K562 (cell line): Measurements from ENCODE around the gene LRRC75A. TPM values are rescaled to one million over a fixed set of nuclear protein-coding genes. Genes with fewer than 3 reads are reported as not detected.

Experiments used
- ATAC-seq: fragments of 200-7000 bp; cut with Tn5 transposase; 3 replicates; pipeline ENCODE4 v1.9.1; 2020; ENCODE audit warnings: moderate library complexity
- BruUV-seq: library from RNA; stranded (reverse); fragments of 400-500 nt; replicated peaks from 2 replicates; lab custom pipeline; 2021; lab: Mats Ljungman, UMichigan
- CTCF ChIA-PET: fragments of 300-600 bp; formaldehyde crosslinking; extraction: SDS; loops from one replicate; lab custom pipeline; 2021; ENCODE audit warnings: low intra/inter-chr PET ratio; lab: Yijun Ruan, JAX
- POLR2A ChIA-PET: fragments of 300-600, 350-650 bp; sonication (Branson Sonifier 250); formaldehyde crosslinking; extraction: SDS; loops from one replicate; lab custom pipeline; 2021; ENCODE audit warnings: antibody characterized with exemption, inconsistent platforms; lab: Yijun Ruan, JAX
- DNase-seq, 4 experiments: peaks; one replicate each; pipeline versions ENCODE4 v3.0.0 to v3.0.0-alpha.2; 2011 to 2018; ENCODE audit warnings: low spot score in 3 of 4, mixed read lengths in 3 of 4; ENCODE audit errors: extremely low read depth in 1 of 4
- FAIRE-seq: peaks from 2 replicates; lab custom pipeline; 2011; peaks lifted over from hg19 to GRCh38; lab: Jason Lieb, UNC
- H2AFZ ChIP-seq: 2 replicates; pipeline ENCODE4 v1.6.0; 2011; ENCODE audit warnings: low read depth, low read length, control low read depth, inconsistent platforms
- H3K27ac ChIP-seq: fragments of 200-600 bp; 3 replicates; pipeline ENCODE4 v1.8.0; 2011; ENCODE audit warnings: low read depth, mild to moderate bottlenecking, control low read depth, inconsistent platforms, low read length, moderate library complexity, mixed read lengths; ENCODE audit errors: extremely low read depth
- H3K27me3 ChIP-seq, 2 experiments: fragments of 300-600 bp in 1 of 2; 2 replicates in 1 of 2; 3 replicates in 1 of 2; pipeline versions ENCODE4 v1.6.0 to v1.8.0; 2011; ENCODE audit warnings: inconsistent platforms in 2 of 2, low read length in 2 of 2, mild to moderate bottlenecking in 1 of 2, mixed read lengths in 1 of 2, moderate library complexity in 1 of 2; ENCODE audit not compliant: control insufficient read depth in 2 of 2, insufficient read depth in 2 of 2
- H3K36me3 ChIP-seq: fragments of 300-600 bp; 3 replicates; pipeline ENCODE4 v1.8.0; 2011; ENCODE audit warnings: mild to moderate bottlenecking, low read length, inconsistent platforms; ENCODE audit not compliant: control insufficient read depth, insufficient read depth
- H3K4me1 ChIP-seq, 2 experiments: fragments of 200-600 bp in 1 of 2; replicated peaks in 1 of 2; 2 replicates in 1 of 2; 3 replicates in 1 of 2; pipeline versions ENCODE4 v1.5.1 to v1.8.0; 2011; ENCODE audit warnings: inconsistent platforms in 2 of 2, low read length in 2 of 2, mild to moderate bottlenecking in 1 of 2, mixed read lengths in 1 of 2, moderate library complexity in 1 of 2; ENCODE audit not compliant: control insufficient read depth in 2 of 2, insufficient read depth in 2 of 2
- H3K4me2 ChIP-seq: 2 replicates; pipeline ENCODE4 v1.6.1; 2011; ENCODE audit warnings: low read length, control low read depth, inconsistent platforms, mixed read lengths; ENCODE audit not compliant: insufficient read depth
- H3K4me3 ChIP-seq: fragments of 200-600 bp; sonication (generic), shearing (Covaris generic); 2 replicates; pipeline ENCODE4 v1.5.1; 2016; ENCODE audit warnings: control low read depth, inconsistent platforms
- H3K79me2 ChIP-seq: fragments of 200-600 bp; 3 replicates; pipeline ENCODE4 v1.8.0; 2011; ENCODE audit warnings: low read length, inconsistent platforms; ENCODE audit not compliant: control insufficient read depth, insufficient read depth
- H3K9ac ChIP-seq, 2 experiments: 2 replicates each; pipeline versions ENCODE4 v1.6.0 to v1.6.1; 2011; ENCODE audit warnings: low read depth in 2 of 2, low read length in 2 of 2, control low read depth in 1 of 2, inconsistent platforms in 1 of 2, mild to moderate bottlenecking in 1 of 2, mixed read lengths in 1 of 2; ENCODE audit not compliant: insufficient read depth in 1 of 2
- H3K9me1 ChIP-seq: one replicate; pipeline ENCODE4 v1.6.0; 2011; ENCODE audit warnings: inconsistent platforms, mild to moderate bottlenecking, low read length, moderate library complexity; ENCODE audit not compliant: control insufficient read depth, insufficient read depth
- H3K9me3 ChIP-seq: replicated peaks from 2 replicates; pipeline ENCODE4 v1.5.1; 2011; ENCODE audit warnings: low read depth, low read length, inconsistent platforms; ENCODE audit not compliant: control insufficient read depth, insufficient read depth
- H4K20me1 ChIP-seq: replicated peaks from 2 replicates; pipeline ENCODE4 v1.6.1; 2011; ENCODE audit warnings: low read length, inconsistent platforms, mixed read lengths; ENCODE audit not compliant: control insufficient read depth, insufficient read depth
- ATF7 ChIP-seq: fragments of 450-650 bp; IDR thresholded peaks from 2 replicates; pipeline ENCODE4 v1.7.1; 2014; ENCODE audit warnings: mild to moderate bottlenecking, moderate library complexity
- FOXJ3 ChIP-seq: sonication (generic); formaldehyde crosslinking; IDR thresholded peaks from 2 replicates; pipeline ENCODE4 v1.4.0; 2020; ENCODE audit warnings: mild to moderate bottlenecking, missing genetic modification reagents
- HCFC1 ChIP-seq: IDR thresholded peaks from 2 replicates; pipeline ENCODE4 v1.6.1; 2012; ENCODE audit warnings: low read depth, low read length, improper control_type of control experiment
- JUN ChIP-seq, 2 experiments: sonication (generic) in 1 of 2; formaldehyde crosslinking in 1 of 2; IDR thresholded peaks; 2 replicates each; pipeline versions ENCODE4 v1.6.1 to v1.8.0; 2012 to 2022; ENCODE audit warnings: borderline replicate concordance in 2 of 2, mild to moderate bottlenecking in 2 of 2, improper control_type of control experiment in 1 of 2, low read depth in 1 of 2, low read length in 1 of 2, missing genetic modification reagents in 1 of 2
- KDM5B ChIP-seq: fragments of 200-600 bp; sonication (generic); IDR thresholded peaks from 2 replicates; pipeline ENCODE4 v1.6.1; 2012; ENCODE audit warnings: low read depth, mild to moderate bottlenecking, moderate library complexity, low read length, control low read depth, inconsistent platforms; ENCODE audit not compliant: insufficient replicate concordance
- OTX1 ChIP-seq: fragments of 450-650 bp; formaldehyde crosslinking; IDR thresholded peaks from 2 replicates; pipeline ENCODE4 v1.4.0; 2022; ENCODE audit warnings: mild to moderate bottlenecking
- RBM39 ChIP-seq: fragments of 200-400 bp; formaldehyde crosslinking; optimal IDR thresholded peaks from 2 replicates; pipeline ENCODE3; 2018; ENCODE audit warnings: low read depth, low read length
- SETDB1 ChIP-seq: IDR thresholded peaks from one replicate; pipeline ENCODE4 v1.6.1; 2012; ENCODE audit warnings: low read length, control low read depth, inconsistent platforms
- SMARCA4 ChIP-seq: fragments of 450-650 bp; IDR thresholded peaks from 2 replicates; pipeline ENCODE4 v1.6.1; 2016
- ZNF121 ChIP-seq: sonication (generic); formaldehyde crosslinking; conservative IDR thresholded peaks from 2 replicates; pipeline ENCODE4 v1.8.0; 2022; ENCODE audit warnings: missing genetic modification reagents
- ZZZ3 ChIP-seq: fragments of 450-650 bp; IDR thresholded peaks from 2 replicates; pipeline ENCODE4 v1.6.1; 2016; ENCODE audit warnings: antibody characterized with exemption, mild to moderate bottlenecking, moderate library complexity
- WGBS: fragments of 100-300 bp; shearing (Covaris generic); methylation state at CpG from one replicate; pipeline ENCODE4 v1.1.6; 2016; ENCODE audit warnings: low coverage, mixed read lengths; ENCODE audit not compliant: insufficient coverage; ENCODE audit errors: missing lambda C conversion rate; 5-methylcytosine and 5-hydroxymethylcytosine counted together
- in situ Hi-C: fragments of 300-500 bp; cut with MboI; formaldehyde crosslinking; loops from 4 replicates; pipeline ENCODE4 v1.15.0; 2018; ENCODE audit warnings: inconsistent platforms, mixed read lengths
- intact Hi-C: fragments of 100-400 bp; cut with micrococcal nuclease; formaldehyde crosslinking; loops from 2 replicates; pipeline ENCODE4 v1.14.2; 2022
- polyA plus RNA-seq, 8 experiments: library from polyadenylated mRNA; depleted of rRNA in 4 of 8; stranded (reverse) in 5 of 8; unstranded in 3 of 8; fragments of >200 nt; fragmentation: Nextera tagmentation in 2 of 8; fragmentation: Illumina TruSeq in 1 of 8; extraction: Ambion mirVana in 2 of 8; extraction: Trizol in 1 of 8; gene quantifications; 2 replicates each; pipeline versions ENCODE4 v1.2.1 to v1.2.3, GENCODE V29; 2011 to 2014; ENCODE audit warnings: inconsistent platforms in 1 of 8, missing spikeins in 1 of 8
- total RNA-seq, 7 experiments: library from RNA; depleted of rRNA in 6 of 7; stranded (reverse); fragments of >200 nt in 6 of 7; fragmentation: Illumina TruSeq in 2 of 7; extraction: Trizol in 2 of 7; gene quantifications; 2 replicates each; pipeline versions ENCODE4 v1.2.1 to v1.2.3, GENCODE V29; 2011 to 2021; ENCODE audit warnings: low replicate concordance in 1 of 7
- TF ChIP-seq, protein P1 (sequence below): sonication (generic); formaldehyde crosslinking; IDR thresholded peaks from 2 replicates; pipeline ENCODE4 v1.8.0; 2023; ENCODE audit warnings: missing genetic modification reagents, mild to moderate bottlenecking, borderline replicate concordance
- TF ChIP-seq, protein P2 (sequence below), 2 experiments: fragments of 450-650 bp in 1 of 2; sonication (generic) in 1 of 2; formaldehyde crosslinking; conservative IDR thresholded peaks; 2 replicates each; pipeline versions ENCODE4 v1.4.0 to v1.8.1; 2020 to 2022; ENCODE audit warnings: mild to moderate bottlenecking in 1 of 2, missing genetic modification reagents in 1 of 2
- TF ChIP-seq, protein P3 (sequence below): fragments of 450-650 bp; IDR thresholded peaks from 2 replicates; pipeline ENCODE4 v1.6.1; 2017; ENCODE audit warnings: mild to moderate bottlenecking, moderate library complexity

Gene LRRC75A
- total and polyA plus RNA-seq, 9 of the 15 experiments (the other 6 are each of a cell fraction or from before 2014, with no cell fraction given): 0.04 to 0.34 (median 0.08) TPM; not detected in 5

DNA sequence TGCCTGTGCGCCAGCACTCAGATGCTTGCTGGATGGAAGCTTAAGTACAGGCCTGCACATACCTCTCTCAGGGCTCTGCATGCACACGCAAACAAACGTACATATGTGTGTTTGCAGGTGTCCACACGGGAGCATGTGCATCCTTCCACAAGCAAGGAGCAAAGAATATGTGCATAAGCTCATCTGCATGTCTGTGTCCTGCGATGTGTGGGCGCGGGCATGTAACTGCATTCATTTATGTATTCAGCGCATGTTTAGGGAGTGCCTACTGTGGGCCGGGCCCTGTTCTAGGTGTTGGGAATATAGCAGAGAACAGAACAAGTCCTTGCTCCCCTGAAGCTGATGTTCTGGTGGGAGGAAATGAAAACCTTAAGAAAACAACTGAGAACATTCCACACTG, 62.9 kb downstream of the LRRC75A start:
- H3K9me3 ChIP-seq: no peaks in the 10 kb centered on the region
- H3K36me3 ChIP-seq: peaks cover 49% of the 10 kb centered on the region; the same call in 2 of the 3 replicates
- no peak overlapping the region for H3K9ac ChIP-seq
- TF ChIP-seq ZZZ3 (no peak), RBM39 (no peak), OTX1 (CRISPR knock-in tag) (no peak), SETDB1 (no peak), ZNF121 (CRISPR knock-in tag) (no peak), JUN (IDR thresholded peaks at IDR 0.05; ENCODE audit: borderline replicate concordance, low read depth, low read length) (no peak), JUN (CRISPR knock-in tag; IDR thresholded peaks at IDR 0.05; ENCODE audit: borderline replicate concordance) (no peak), FOXJ3 (CRISPR knock-in tag) (no peak), ATF7 (no peak), HCFC1 (no peak), KDM5B (no peak), SMARCA4 (no peak)
- TF ChIP-seq, protein P1, sequence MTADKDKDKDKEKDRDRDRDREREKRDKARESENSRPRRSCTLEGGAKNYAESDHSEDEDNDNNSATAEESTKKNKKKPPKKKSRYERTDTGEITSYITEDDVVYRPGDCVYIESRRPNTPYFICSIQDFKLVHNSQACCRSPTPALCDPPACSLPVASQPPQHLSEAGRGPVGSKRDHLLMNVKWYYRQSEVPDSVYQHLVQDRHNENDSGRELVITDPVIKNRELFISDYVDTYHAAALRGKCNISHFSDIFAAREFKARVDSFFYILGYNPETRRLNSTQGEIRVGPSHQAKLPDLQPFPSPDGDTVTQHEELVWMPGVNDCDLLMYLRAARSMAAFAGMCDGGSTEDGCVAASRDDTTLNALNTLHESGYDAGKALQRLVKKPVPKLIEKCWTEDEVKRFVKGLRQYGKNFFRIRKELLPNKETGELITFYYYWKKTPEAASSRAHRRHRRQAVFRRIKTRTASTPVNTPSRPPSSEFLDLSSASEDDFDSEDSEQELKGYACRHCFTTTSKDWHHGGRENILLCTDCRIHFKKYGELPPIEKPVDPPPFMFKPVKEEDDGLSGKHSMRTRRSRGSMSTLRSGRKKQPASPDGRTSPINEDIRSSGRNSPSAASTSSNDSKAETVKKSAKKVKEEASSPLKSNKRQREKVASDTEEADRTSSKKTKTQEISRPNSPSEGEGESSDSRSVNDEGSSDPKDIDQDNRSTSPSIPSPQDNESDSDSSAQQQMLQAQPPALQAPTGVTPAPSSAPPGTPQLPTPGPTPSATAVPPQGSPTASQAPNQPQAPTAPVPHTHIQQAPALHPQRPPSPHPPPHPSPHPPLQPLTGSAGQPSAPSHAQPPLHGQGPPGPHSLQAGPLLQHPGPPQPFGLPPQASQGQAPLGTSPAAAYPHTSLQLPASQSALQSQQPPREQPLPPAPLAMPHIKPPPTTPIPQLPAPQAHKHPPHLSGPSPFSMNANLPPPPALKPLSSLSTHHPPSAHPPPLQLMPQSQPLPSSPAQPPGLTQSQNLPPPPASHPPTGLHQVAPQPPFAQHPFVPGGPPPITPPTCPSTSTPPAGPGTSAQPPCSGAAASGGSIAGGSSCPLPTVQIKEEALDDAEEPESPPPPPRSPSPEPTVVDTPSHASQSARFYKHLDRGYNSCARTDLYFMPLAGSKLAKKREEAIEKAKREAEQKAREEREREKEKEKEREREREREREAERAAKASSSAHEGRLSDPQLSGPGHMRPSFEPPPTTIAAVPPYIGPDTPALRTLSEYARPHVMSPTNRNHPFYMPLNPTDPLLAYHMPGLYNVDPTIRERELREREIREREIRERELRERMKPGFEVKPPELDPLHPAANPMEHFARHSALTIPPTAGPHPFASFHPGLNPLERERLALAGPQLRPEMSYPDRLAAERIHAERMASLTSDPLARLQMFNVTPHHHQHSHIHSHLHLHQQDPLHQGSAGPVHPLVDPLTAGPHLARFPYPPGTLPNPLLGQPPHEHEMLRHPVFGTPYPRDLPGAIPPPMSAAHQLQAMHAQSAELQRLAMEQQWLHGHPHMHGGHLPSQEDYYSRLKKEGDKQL (CRISPR knock-in tag): no peak
- TF ChIP-seq, protein P2, sequence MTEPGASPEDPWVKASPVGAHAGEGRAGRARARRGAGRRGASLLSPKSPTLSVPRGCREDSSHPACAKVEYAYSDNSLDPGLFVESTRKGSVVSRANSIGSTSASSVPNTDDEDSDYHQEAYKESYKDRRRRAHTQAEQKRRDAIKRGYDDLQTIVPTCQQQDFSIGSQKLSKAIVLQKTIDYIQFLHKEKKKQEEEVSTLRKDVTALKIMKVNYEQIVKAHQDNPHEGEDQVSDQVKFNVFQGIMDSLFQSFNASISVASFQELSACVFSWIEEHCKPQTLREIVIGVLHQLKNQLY (CRISPR knock-in tag; conservative IDR thresholded peaks at IDR 0.05): no peak
- TF ChIP-seq, protein P3, sequence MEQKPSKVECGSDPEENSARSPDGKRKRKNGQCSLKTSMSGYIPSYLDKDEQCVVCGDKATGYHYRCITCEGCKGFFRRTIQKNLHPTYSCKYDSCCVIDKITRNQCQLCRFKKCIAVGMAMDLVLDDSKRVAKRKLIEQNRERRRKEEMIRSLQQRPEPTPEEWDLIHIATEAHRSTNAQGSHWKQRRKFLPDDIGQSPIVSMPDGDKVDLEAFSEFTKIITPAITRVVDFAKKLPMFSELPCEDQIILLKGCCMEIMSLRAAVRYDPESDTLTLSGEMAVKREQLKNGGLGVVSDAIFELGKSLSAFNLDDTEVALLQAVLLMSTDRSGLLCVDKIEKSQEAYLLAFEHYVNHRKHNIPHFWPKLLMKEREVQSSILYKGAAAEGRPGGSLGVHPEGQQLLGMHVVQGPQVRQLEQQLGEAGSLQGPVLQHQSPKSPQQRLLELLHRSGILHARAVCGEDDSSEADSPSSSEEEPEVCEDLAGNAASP: no peak
- DNase-seq (no peak), ATAC-seq (no peak), FAIRE-seq (no peak)
- H3K27ac ChIP-seq: no peak overlapping the region
- CTCF ChIA-PET: no interaction called here
- intact Hi-C loops (no loop called here), in situ Hi-C loops (no loop called here)
- H3K27me3 ChIP-seq: no peaks in the 10 kb centered on the region
- H3K79me2 ChIP-seq: no peaks in the 10 kb centered on the region; the same call in 2 of the 3 replicates
- BruUV-seq: no TSS peak
- no peak overlapping the region for H3K4me3 ChIP-seq
- POLR2A ChIA-PET: interaction anchor here (1.3 kb wide), 1 partner anchor 10 kb away, joined by 6 read pairs; no protein-coding TSS in a partner anchor
- peaks cover 3 to 6% of the 10 kb centered on the region in 2 experiments; a peak in 3 of 5 replicates for H3K4me1 ChIP-seq
- no peaks in the 10 kb centered on the region for H4K20me1 ChIP-seq
- WGBS: 94% methylated on average over 9 of the region's 9 CpGs
- H3K4me2 ChIP-seq: no peak overlapping the region
- no peaks in the 10 kb centered on the region for H3K9me1 ChIP-seq
- H2AFZ ChIP-seq: no peak overlapping the region
